Activated CD8-positive, alpha-beta T cell treated with anti-CD3 and anti-CD28 coated beads, Interleukin-2, amount 10 ng/mL, durations not matched to agents 7 days and 5 days (primary cell): ENCODE measurements around the gene L3MBTL4. TPM values are rescaled to one million over a fixed set of nuclear protein-coding genes. Genes with fewer than 3 reads are reported as not detected.

Experiments
- ATAC-seq: fragments of 150-1000 bp; cut with Tn5 transposase; one replicate; pipeline ENCODE4 v1.10.0; 2021; ENCODE audit warnings: moderate library complexity
- CTCF ChIA-PET: fragments of 350-600 bp; sonication (Branson Sonifier 250); formaldehyde crosslinking; loops from one replicate; lab custom pipeline; 2021; ENCODE audit warnings: antibody characterized with exemption; lab: Charles Lee
- POLR2A ChIA-PET: fragments of 350-600 bp; sonication (Branson Sonifier 250); formaldehyde crosslinking; loops from one replicate; lab custom pipeline; 2021; ENCODE audit warnings: antibody characterized with exemption; lab: Charles Lee
- DNase-seq: peaks from one replicate; pipeline ENCODE4 v3.0.0-alpha.2; 2020
- H3K27ac Mint-ChIP-seq: one replicate; pipeline ENCODE4 v1.8.0; 2021; ENCODE audit warnings: mild to moderate bottlenecking, mixed read lengths
- H3K27me3 Mint-ChIP-seq: one replicate; pipeline ENCODE4 v1.8.0; 2021; ENCODE audit warnings: low read depth, mixed read lengths
- H3K36me3 Mint-ChIP-seq: one replicate; pipeline ENCODE4 v1.8.0; 2021; ENCODE audit warnings: low read depth, mixed read lengths
- H3K4me1 Mint-ChIP-seq: one replicate; pipeline ENCODE4 v1.8.0; 2021; ENCODE audit warnings: low read depth, mixed read lengths
- H3K4me3 Mint-ChIP-seq: one replicate; pipeline ENCODE4 v1.8.0; 2021; ENCODE audit warnings: mild to moderate bottlenecking, mixed read lengths
- H3K9me3 Mint-ChIP-seq: one replicate; pipeline ENCODE4 v1.8.0; 2022; ENCODE audit warnings: mixed read lengths; ENCODE audit not compliant: insufficient read depth
- total RNA-seq, 2 experiments: library from RNA; stranded (reverse); gene quantifications; one replicate each; pipeline ENCODE4 v1.2.3, GENCODE V29; 2021

L3MBTL4 gene
- total RNA-seq, 2 experiments from 2014 or later = not detected

- Mint-ChIP-seq H3K36me3 (no peaks in the 10 kb centered on the region), H3K9me3 (no peaks in the 10 kb centered on the region), H3K4me1 (peaks cover 5% of the 10 kb centered on the region), H3K4me3 (no peak overlapping the region), H3K27me3 (no peaks in the 10 kb centered on the region), H3K27ac (no peak overlapping the region)
- ChIA-PET POLR2A (no interaction called here), CTCF (no interaction called here)
- ATAC-seq (no peak), DNase-seq (no peak)
Observed at GRCh38 chr18:5967666-5968065, 447.0 kb downstream of the L3MBTL4 start.

- no peak overlapping the region for H3K4me3 Mint-ChIP-seq
- ChIA-PET CTCF (no interaction called here), POLR2A (no interaction called here)
- no peak for DNase-seq
- no peak for ATAC-seq
- H3K36me3 Mint-ChIP-seq = no peaks in the 10 kb centered on the region
- H3K9me3 Mint-ChIP-seq = no peaks in the 10 kb centered on the region
- no peaks in the 10 kb centered on the region for H3K27me3 Mint-ChIP-seq
- no peak overlapping the region for H3K27ac Mint-ChIP-seq
- peaks cover 5% of the 10 kb centered on the region for H3K4me1 Mint-ChIP-seq
Observed at GRCh38 chr18:5967007-5967406, 447.7 kb downstream of the L3MBTL4 start.

- Mint-ChIP-seq H3K27me3 (no peaks in the 10 kb centered on the region), H3K4me3 (no peak overlapping the region), H3K4me1 (peaks cover 5% of the 10 kb centered on the region), H3K9me3 (no peaks in the 10 kb centered on the region), H3K36me3 (no peaks in the 10 kb centered on the region), H3K27ac (no peak overlapping the region)
- ChIA-PET CTCF (no interaction called here), POLR2A (no interaction called here)
- no peak for DNase-seq
- no peak for ATAC-seq
Observed at GRCh38 chr18:5966514-5966913, 448.2 kb downstream of the L3MBTL4 start.

GRCh38 chr18:5964996-5965395 lies 449.7 kb downstream of the L3MBTL4 start:
- Mint-ChIP-seq H3K4me1 (peaks cover 2% of the 10 kb centered on the region), H3K4me3 (no peak overlapping the region), H3K36me3 (no peaks in the 10 kb centered on the region), H3K27me3 (no peaks in the 10 kb centered on the region), H3K9me3 (no peaks in the 10 kb centered on the region), H3K27ac (no peak overlapping the region)
- ChIA-PET POLR2A (no interaction called here), CTCF (no interaction called here)
- ATAC-seq (no peak), DNase-seq (no peak)

- ChIA-PET CTCF (no interaction called here), POLR2A (no interaction called here)
- ATAC-seq = no peak
- H3K9me3 Mint-ChIP-seq = no peaks in the 10 kb centered on the region
- H3K4me3 Mint-ChIP-seq = no peak overlapping the region
- H3K27me3 Mint-ChIP-seq = no peaks in the 10 kb centered on the region
- no peak for DNase-seq
- no peaks in the 10 kb centered on the region for H3K36me3 Mint-ChIP-seq
- no peak overlapping the region for H3K27ac Mint-ChIP-seq
- no peaks in the 10 kb centered on the region for H3K4me1 Mint-ChIP-seq
Observed at GRCh38 chr18:5964596-5964995, 450.1 kb downstream of the L3MBTL4 start.

- ChIA-PET CTCF (no interaction called here), POLR2A (no interaction called here)
- Mint-ChIP-seq H3K27ac (no peak overlapping the region), H3K36me3 (no peaks in the 10 kb centered on the region), H3K4me3 (no peak overlapping the region), H3K4me1 (no peaks in the 10 kb centered on the region), H3K9me3 (no peaks in the 10 kb centered on the region), H3K27me3 (no peaks in the 10 kb centered on the region)
- no peak for ATAC-seq
- DNase-seq = no peak
Observed at GRCh38 chr18:5964108-5964507, 450.6 kb downstream of the L3MBTL4 start.

- ATAC-seq (no peak), DNase-seq (no peak)
- Mint-ChIP-seq H3K27ac (no peak overlapping the region), H3K9me3 (no peaks in the 10 kb centered on the region), H3K4me3 (no peak overlapping the region), H3K27me3 (no peaks in the 10 kb centered on the region), H3K4me1 (no peaks in the 10 kb centered on the region), H3K36me3 (no peaks in the 10 kb centered on the region)
- ChIA-PET POLR2A (no interaction called here), CTCF (no interaction called here)
Observed at GRCh38 chr18:5963267-5963666, 451.4 kb downstream of the L3MBTL4 start.

GRCh38 chr18:5962362-5962761 lies 452.3 kb downstream of the L3MBTL4 start:
- Mint-ChIP-seq H3K27me3 (no peaks in the 10 kb centered on the region), H3K4me1 (no peaks in the 10 kb centered on the region), H3K4me3 (no peak overlapping the region), H3K9me3 (no peaks in the 10 kb centered on the region), H3K27ac (no peak overlapping the region), H3K36me3 (no peaks in the 10 kb centered on the region)
- DNase-seq (no peak), ATAC-seq (no peak)
- POLR2A ChIA-PET = no interaction called here
- CTCF ChIA-PET = no interaction called here

GRCh38 chr18:5961828-5962150 lies 452.9 kb downstream of the L3MBTL4 start:
- DNase-seq (no peak), ATAC-seq (no peak)
- Mint-ChIP-seq H3K4me1 (no peaks in the 10 kb centered on the region), H3K27ac (no peak overlapping the region), H3K4me3 (no peak overlapping the region), H3K9me3 (no peaks in the 10 kb centered on the region), H3K36me3 (no peaks in the 10 kb centered on the region), H3K27me3 (no peaks in the 10 kb centered on the region)
- ChIA-PET POLR2A (no interaction called here), CTCF (no interaction called here)

- Mint-ChIP-seq H3K36me3 (no peaks in the 10 kb centered on the region), H3K27me3 (no peaks in the 10 kb centered on the region), H3K4me1 (no peaks in the 10 kb centered on the region), H3K4me3 (no peak overlapping the region), H3K27ac (no peak overlapping the region), H3K9me3 (no peaks in the 10 kb centered on the region)
- ChIA-PET CTCF (interaction anchor here (0.8 kb wide), 1 partner anchor 79 kb away, joined by 3 read pairs; no protein-coding TSS in a partner anchor), POLR2A (no interaction called here)
- ATAC-seq (no peak), DNase-seq (no peak)
Observed at GRCh38 chr18:5961097-5961827, 453.4 kb downstream of the L3MBTL4 start.

GRCh38 chr18:5958822-5959221 lies 455.9 kb downstream of the L3MBTL4 start:
- no peaks in the 10 kb centered on the region for H3K4me1 Mint-ChIP-seq
- no peaks in the 10 kb centered on the region for H3K27me3 Mint-ChIP-seq
- no peak overlapping the region for H3K27ac Mint-ChIP-seq
- H3K36me3 Mint-ChIP-seq = no peaks in the 10 kb centered on the region
- CTCF ChIA-PET = no interaction called here
- DNase-seq (no peak), ATAC-seq (no peak)
- no peak overlapping the region for H3K4me3 Mint-ChIP-seq
- POLR2A ChIA-PET = no interaction called here
- no peaks in the 10 kb centered on the region for H3K9me3 Mint-ChIP-seq

- no peaks in the 10 kb centered on the region for H3K9me3 Mint-ChIP-seq
- ChIA-PET CTCF (no interaction called here), POLR2A (no interaction called here)
- ATAC-seq (no peak), DNase-seq (no peak)
- no peaks in the 10 kb centered on the region for H3K4me1 Mint-ChIP-seq
- H3K4me3 Mint-ChIP-seq = no peak overlapping the region
- no peaks in the 10 kb centered on the region for H3K27me3 Mint-ChIP-seq
- no peaks in the 10 kb centered on the region for H3K36me3 Mint-ChIP-seq
- no peak overlapping the region for H3K27ac Mint-ChIP-seq
Observed at GRCh38 chr18:5955861-5956260, 458.9 kb downstream of the L3MBTL4 start.

GRCh38 chr18:5951515-5952091 lies 463.1 kb downstream of the L3MBTL4 start:
- CTCF ChIA-PET = no interaction called here

More at GRCh38 chr18:5951515-5952091, 463.1 kb downstream of the L3MBTL4 start:
- DNase-seq (no peak), ATAC-seq (no peak)
- Mint-ChIP-seq H3K27ac (no peak overlapping the region), H3K4me3 (no peak overlapping the region), H3K27me3 (peaks cover 2% of the 10 kb centered on the region), H3K4me1 (no peaks in the 10 kb centered on the region), H3K9me3 (no peaks in the 10 kb centered on the region), H3K36me3 (no peaks in the 10 kb centered on the region)
- POLR2A ChIA-PET = no interaction called here
